Caco-2 (cell line): ENCODE results near the gene ENPP1. TPM values are rescaled to one million over a fixed set of nuclear protein-coding genes. Genes with fewer than 3 reads are reported as not detected.
A peak's percentile ranks its signal among the peaks of the same experiment; 100 is the strongest.
"Not testable (repeated sequence)": the region's sequence is repeated elsewhere in the genome, so short reads cannot be mapped to it uniquely, and the experiment has no call there.

Source experiments
- BruUV-seq: library from RNA; stranded (reverse); fragments of 400-500 nt; replicated peaks from 2 replicates; lab custom pipeline; 2021; lab: Mats Ljungman, UMichigan
- CTCF ChIA-PET: fragments of 300-600 bp; sonication (Branson Sonifier 250); formaldehyde crosslinking; loops from one replicate; lab custom pipeline; 2022; ENCODE audit warnings: antibody characterized with exemption; lab: Charles Lee
- POLR2A ChIA-PET: fragments of 300-600 bp; sonication (Branson Sonifier 250); formaldehyde crosslinking; loops from one replicate; lab custom pipeline; 2022; ENCODE audit warnings: antibody characterized with exemption; lab: Charles Lee
- DNase-seq, 2 experiments: peaks; one replicate each; pipeline versions ENCODE4 v3.0.0 to v3.0.0-alpha.2; 2020 to 2022
- H3K27me3 ChIP-seq: replicated peaks from 2 replicates; pipeline ENCODE4 v1.6.0; 2011; ENCODE audit warnings: low read length; ENCODE audit not compliant: control insufficient read depth, insufficient read depth
- H3K36me3 ChIP-seq: 2 replicates; pipeline ENCODE4 v1.5.1; 2011; ENCODE audit warnings: low read length; ENCODE audit not compliant: control insufficient read depth, insufficient read depth
- H3K4me1 ChIP-seq: fragments of 250-450 bp; sonication (Bioruptor Pico); 2 replicates; pipeline ENCODE4 v1.5.1; 2020; ENCODE audit warnings: mild to moderate bottlenecking
- H3K4me3 ChIP-seq: 2 replicates; pipeline ENCODE4 v1.5.1; 2011; ENCODE audit warnings: low read depth, mild to moderate bottlenecking, control low read depth, low read length
- H3K9me3 ChIP-seq: fragments of 250-450 bp; sonication (Bioruptor Pico); 2 replicates; pipeline ENCODE4 v1.5.1; 2020; ENCODE audit warnings: mild to moderate bottlenecking, moderate library complexity
- H3K27ac Mint-ChIP-seq: one replicate; pipeline ENCODE4 v1.8.0; 2022; ENCODE audit warnings: mixed read lengths; ENCODE audit not compliant: unreplicated experiment
- H3K27me3 Mint-ChIP-seq: one replicate; pipeline ENCODE4 v1.8.0; 2022; ENCODE audit warnings: mixed read lengths; ENCODE audit not compliant: insufficient read depth, unreplicated experiment
- H3K36me3 Mint-ChIP-seq: one replicate; pipeline ENCODE4 v1.8.0; 2022; ENCODE audit warnings: mild to moderate bottlenecking, mixed read lengths; ENCODE audit not compliant: insufficient read depth, unreplicated experiment
- H3K4me1 Mint-ChIP-seq: one replicate; pipeline ENCODE4 v1.8.0; 2022; ENCODE audit warnings: low read depth, mixed read lengths; ENCODE audit not compliant: unreplicated experiment
- H3K4me3 Mint-ChIP-seq: one replicate; pipeline ENCODE4 v1.8.0; 2022; ENCODE audit warnings: mild to moderate bottlenecking, moderate library complexity, mixed read lengths; ENCODE audit not compliant: unreplicated experiment
- H3K9me3 Mint-ChIP-seq: one replicate; pipeline ENCODE4 v1.8.0; 2022; ENCODE audit warnings: mixed read lengths; ENCODE audit not compliant: unreplicated experiment
- intact Hi-C: fragments of 100-400 bp; cut with micrococcal nuclease; formaldehyde crosslinking; loops from one replicate; pipeline ENCODE4 v1.10.0; 2022; ENCODE audit not compliant: unreplicated experiment
- total RNA-seq: library from RNA; stranded (reverse); gene quantifications from 2 replicates; pipeline ENCODE4 v1.2.3, GENCODE V29; 2022
- TF ChIP-seq, protein P1 (sequence below), 2 experiments: fragments of 200-600 bp in 1 of 2; IDR thresholded peaks; 1 replicate in 1 of 2; 2 replicates in 1 of 2; pipeline versions ENCODE4 v1.5.1 to v1.8.0; 2011 to 2022; ENCODE audit warnings: antibody characterized with exemption in 1 of 2, control low read depth in 1 of 2, inconsistent platforms in 1 of 2, low read depth in 1 of 2, low read length in 1 of 2, mild to moderate bottlenecking in 1 of 2, moderate library complexity in 1 of 2; ENCODE audit not compliant: insufficient read depth in 1 of 2, severe bottlenecking in 1 of 2, unreplicated experiment in 1 of 2

Gene ENPP1
- total RNA-seq, 1 experiment from 2014 or later = 4.8 TPM

- no peaks in the 10 kb centered on the region for H3K9me3 Mint-ChIP-seq
- H3K36me3 Mint-ChIP-seq = no peaks in the 10 kb centered on the region
Measured at GRCh38 chr6:131911951-131912350, 104.1 kb downstream of the ENPP1 start.

GRCh38 chr6:131914234-131914633 lies 106.4 kb downstream of the ENPP1 start:
- no TSS peak for BruUV-seq
- no peaks in the 10 kb centered on the region for H3K36me3 Mint-ChIP-seq
- Histone ChIP-seq H3K4me3 (no peak overlapping the region), H3K4me1 (no peaks in the 10 kb centered on the region), H3K36me3 (no peaks in the 10 kb centered on the region), H3K27me3 (no peaks in the 10 kb centered on the region), H3K9me3 (no peaks in the 10 kb centered on the region)
- ChIA-PET POLR2A (no interaction called here), CTCF (interaction anchor here (1.5 kb wide), 1 partner anchor 131 kb away, joined by 6 read pairs; no protein-coding TSS in a partner anchor)
- TF ChIP-seq, protein P1, sequence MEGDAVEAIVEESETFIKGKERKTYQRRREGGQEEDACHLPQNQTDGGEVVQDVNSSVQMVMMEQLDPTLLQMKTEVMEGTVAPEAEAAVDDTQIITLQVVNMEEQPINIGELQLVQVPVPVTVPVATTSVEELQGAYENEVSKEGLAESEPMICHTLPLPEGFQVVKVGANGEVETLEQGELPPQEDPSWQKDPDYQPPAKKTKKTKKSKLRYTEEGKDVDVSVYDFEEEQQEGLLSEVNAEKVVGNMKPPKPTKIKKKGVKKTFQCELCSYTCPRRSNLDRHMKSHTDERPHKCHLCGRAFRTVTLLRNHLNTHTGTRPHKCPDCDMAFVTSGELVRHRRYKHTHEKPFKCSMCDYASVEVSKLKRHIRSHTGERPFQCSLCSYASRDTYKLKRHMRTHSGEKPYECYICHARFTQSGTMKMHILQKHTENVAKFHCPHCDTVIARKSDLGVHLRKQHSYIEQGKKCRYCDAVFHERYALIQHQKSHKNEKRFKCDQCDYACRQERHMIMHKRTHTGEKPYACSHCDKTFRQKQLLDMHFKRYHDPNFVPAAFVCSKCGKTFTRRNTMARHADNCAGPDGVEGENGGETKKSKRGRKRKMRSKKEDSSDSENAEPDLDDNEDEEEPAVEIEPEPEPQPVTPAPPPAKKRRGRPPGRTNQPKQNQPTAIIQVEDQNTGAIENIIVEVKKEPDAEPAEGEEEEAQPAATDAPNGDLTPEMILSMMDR (IDR thresholded peaks at IDR 0.05; ENCODE audit: insufficient read depth in 1 of 2, low read depth in 1 of 2, low read length in 1 of 2, severe bottlenecking in 1 of 2, unreplicated experiment in 1 of 2) = no peak
- peaks cover 4% of the 10 kb centered on the region for H3K27me3 Mint-ChIP-seq
- no peak overlapping the region for H3K27ac Mint-ChIP-seq
- DNase-seq = no peak
- intact Hi-C loops = loop anchor here (2.0 kb wide), 1 partner anchor 385 kb away; no protein-coding TSS in a partner anchor
- no peak overlapping the region for H3K4me3 Mint-ChIP-seq
- no peaks in the 10 kb centered on the region for H3K9me3 Mint-ChIP-seq
- no peaks in the 10 kb centered on the region for H3K4me1 Mint-ChIP-seq

More at GRCh38 chr6:131911951-131912350, 104.1 kb downstream of the ENPP1 start:
- no peaks in the 10 kb centered on the region for H3K4me1 Mint-ChIP-seq
- no TSS peak for BruUV-seq
- no peaks in the 10 kb centered on the region for H3K27me3 Mint-ChIP-seq
- ChIA-PET CTCF (no interaction called here), POLR2A (no interaction called here)
- no peaks in the 10 kb centered on the region for H3K36me3 ChIP-seq
- no peak overlapping the region for H3K4me3 Mint-ChIP-seq
- H3K27me3 ChIP-seq = no peaks in the 10 kb centered on the region
- no peak overlapping the region for H3K27ac Mint-ChIP-seq
- intact Hi-C loops = no loop called here
- H3K4me3 ChIP-seq = no peak overlapping the region
- H3K4me1 ChIP-seq = no peaks in the 10 kb centered on the region
- TF ChIP-seq, protein P1 (IDR thresholded peaks at IDR 0.05; ENCODE audit: insufficient read depth in 1 of 2, low read depth in 1 of 2, low read length in 1 of 2, severe bottlenecking in 1 of 2, unreplicated experiment in 1 of 2) = no peak
- no peak for DNase-seq
- no peaks in the 10 kb centered on the region for H3K9me3 ChIP-seq

GRCh38 chr6:131914967-131915751 lies 107.3 kb downstream of the ENPP1 start:
- Mint-ChIP-seq H3K9me3 (no peaks in the 10 kb centered on the region), H3K36me3 (no peaks in the 10 kb centered on the region), H3K4me3 (no peak overlapping the region), H3K4me1 (no peaks in the 10 kb centered on the region), H3K27me3 (peaks cover 7% of the 10 kb centered on the region), H3K27ac (no peak overlapping the region)
- H3K36me3 ChIP-seq = no peaks in the 10 kb centered on the region
- no TSS peak for BruUV-seq
- no peaks in the 10 kb centered on the region for H3K9me3 ChIP-seq
- H3K4me1 ChIP-seq = no peaks in the 10 kb centered on the region
- no peaks in the 10 kb centered on the region for H3K27me3 ChIP-seq
- peak; percentile 42 to 57 for DNase-seq
- TF ChIP-seq, protein P1 (IDR thresholded peaks at IDR 0.05; ENCODE audit: insufficient read depth in 1 of 2, low read depth in 1 of 2, low read length in 1 of 2, severe bottlenecking in 1 of 2, unreplicated experiment in 1 of 2) = peak; percentile 72 to 82
- H3K4me3 ChIP-seq = no peak overlapping the region
- intact Hi-C loops = loop anchor here (2.0 kb wide), 1 partner anchor 384 kb away; no protein-coding TSS in a partner anchor
- CTCF ChIA-PET = interaction anchor here (0.6 to 1.5 kb wide), 6 partner anchors 8 to 353 kb away, joined by 3 to 6 read pairs (median 4); no protein-coding TSS in a partner anchor
- POLR2A ChIA-PET = no interaction called here

DNA sequence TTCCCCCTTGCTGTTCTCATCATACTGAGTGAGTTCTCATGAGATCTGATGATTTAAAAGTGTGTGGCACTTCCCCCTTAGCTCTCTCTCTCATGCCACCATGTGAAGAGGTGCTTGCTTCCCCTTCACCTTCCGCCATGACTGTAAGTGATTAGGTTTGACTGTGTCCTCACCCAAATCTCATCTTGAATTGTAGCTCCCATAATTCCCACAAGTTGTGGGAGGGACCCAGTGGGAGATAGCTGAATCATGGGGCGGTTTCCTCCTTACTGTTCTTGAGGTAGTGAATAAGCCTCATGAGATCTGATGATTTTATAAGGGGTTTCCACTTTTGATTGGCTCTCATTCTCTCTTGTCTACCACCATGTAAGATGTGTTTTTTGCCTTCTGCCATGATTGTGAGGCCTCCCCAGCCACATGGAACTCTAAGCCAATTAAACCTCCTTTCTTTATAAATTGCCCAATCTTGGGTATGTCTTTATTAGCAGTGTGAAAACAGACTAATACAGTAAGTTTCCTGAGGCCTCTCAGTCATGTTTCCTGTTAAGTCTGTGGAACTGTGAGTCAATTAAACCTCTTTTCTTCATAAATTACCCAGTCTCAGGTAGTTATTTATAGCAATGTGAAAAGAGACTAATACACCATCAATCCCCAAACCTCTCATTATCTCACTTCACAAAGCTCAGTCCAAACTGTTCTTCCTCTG lies 108.4 kb downstream of the ENPP1 start:
- H3K36me3 Mint-ChIP-seq, H3K4me3 Mint-ChIP-seq, H3K36me3 ChIP-seq, H3K9me3 ChIP-seq, POLR2A ChIA-PET, H3K4me1 ChIP-seq, DNase-seq, H3K4me1 Mint-ChIP-seq, intact Hi-C loops, H3K9me3 Mint-ChIP-seq, H3K27me3 ChIP-seq, H3K27ac Mint-ChIP-seq, H3K4me3 ChIP-seq, H3K27me3 Mint-ChIP-seq, BruUV-seq: not testable (repeated sequence)
- CTCF ChIA-PET = interaction anchor here (1.1 to 1.5 kb wide), 2 partner anchors 352 to 382 kb away, joined by 3 read pairs; no protein-coding TSS in a partner anchor
